ENCODE results near the gene NRCAM.

The NRCAM gene

GRCh38 chr7:108316708-108317107, 139.5 kb downstream of the NRCAM start:
- H3K27ac ChIP-seq (ENCODE audit: low read length): no peak overlapping the region
- no peaks in the 10 kb centered on the region for H3K9me3 ChIP-seq (ENCODE audit: control insufficient read depth in 1 of 2, low read length in 2 of 2)
- no peak overlapping the region for H3K4me3 ChIP-seq (ENCODE audit: low read depth in 1 of 2, low read length in 2 of 2)
- H3K27me3 ChIP-seq (ENCODE audit: low read depth, low read length): no peaks in the 10 kb centered on the region
- no peaks in the 10 kb centered on the region for H3K4me1 ChIP-seq (ENCODE audit: control insufficient read depth in 1 of 2, insufficient read depth in 2 of 2, low read length in 2 of 2)
- no peaks in the 10 kb centered on the region for H3K36me3 ChIP-seq (ENCODE audit: control insufficient read depth in 1 of 2, insufficient read depth in 2 of 2, low read length in 2 of 2)

GRCh38 chr7:108314551-108314950, 141.7 kb downstream of the NRCAM start:
- no peak overlapping the region for H3K4me3 ChIP-seq (ENCODE audit: low read depth in 1 of 2, low read length in 2 of 2)
- H3K9me3 ChIP-seq (ENCODE audit: control insufficient read depth in 1 of 2, low read length in 2 of 2): no peaks in the 10 kb centered on the region
- H3K36me3 ChIP-seq (ENCODE audit: control insufficient read depth in 1 of 2, insufficient read depth in 2 of 2, low read length in 2 of 2): no peaks in the 10 kb centered on the region
- H3K27me3 ChIP-seq (ENCODE audit: low read depth, low read length): no peaks in the 10 kb centered on the region
- no peak overlapping the region for H3K27ac ChIP-seq (ENCODE audit: low read length)
- H3K4me1 ChIP-seq (ENCODE audit: control insufficient read depth in 1 of 2, insufficient read depth in 2 of 2, low read length in 2 of 2): no peaks in the 10 kb centered on the region

GRCh38 chr7:108314049-108314448, 142.2 kb downstream of the NRCAM start:
- no peak overlapping the region for H3K27ac ChIP-seq (ENCODE audit: low read length)
- no peaks in the 10 kb centered on the region for H3K27me3 ChIP-seq (ENCODE audit: low read depth, low read length)
- H3K9me3 ChIP-seq (ENCODE audit: control insufficient read depth in 1 of 2, low read length in 2 of 2): no peaks in the 10 kb centered on the region
- H3K36me3 ChIP-seq (ENCODE audit: control insufficient read depth in 1 of 2, insufficient read depth in 2 of 2, low read length in 2 of 2): no peaks in the 10 kb centered on the region
- H3K4me1 ChIP-seq (ENCODE audit: control insufficient read depth in 1 of 2, insufficient read depth in 2 of 2, low read length in 2 of 2): no peaks in the 10 kb centered on the region
- no peak overlapping the region for H3K4me3 ChIP-seq (ENCODE audit: low read depth in 1 of 2, low read length in 2 of 2)

GRCh38 chr7:108313086-108313485, 143.2 kb downstream of the NRCAM start:
- Histone ChIP-seq H3K4me1 (ENCODE audit: control insufficient read depth in 1 of 2, insufficient read depth in 2 of 2, low read length in 2 of 2) (no peaks in the 10 kb centered on the region), H3K36me3 (ENCODE audit: control insufficient read depth in 1 of 2, insufficient read depth in 2 of 2, low read length in 2 of 2) (peaks cover 0 to 4% of the 10 kb centered on the region in 2 donors), H3K4me3 (ENCODE audit: low read depth in 1 of 2, low read length in 2 of 2) (no peak overlapping the region), H3K9me3 (ENCODE audit: control insufficient read depth in 1 of 2, low read length in 2 of 2) (no peaks in the 10 kb centered on the region), H3K27me3 (ENCODE audit: low read depth, low read length) (no peaks in the 10 kb centered on the region), H3K27ac (ENCODE audit: low read length) (no peak overlapping the region)

- Histone ChIP-seq H3K9me3 (ENCODE audit: control insufficient read depth in 1 of 2, low read length in 2 of 2) (no peaks in the 10 kb centered on the region), H3K4me1 (ENCODE audit: control insufficient read depth in 1 of 2, insufficient read depth in 2 of 2, low read length in 2 of 2) (no peaks in the 10 kb centered on the region), H3K4me3 (ENCODE audit: low read depth in 1 of 2, low read length in 2 of 2) (no peak overlapping the region), H3K27me3 (ENCODE audit: low read depth, low read length) (no peaks in the 10 kb centered on the region), H3K27ac (ENCODE audit: low read length) (no peak overlapping the region), H3K36me3 (ENCODE audit: control insufficient read depth in 1 of 2, insufficient read depth in 2 of 2, low read length in 2 of 2) (peaks cover 0 to 4% of the 10 kb centered on the region in 2 donors)
These were observed 144.6 kb downstream of the NRCAM start for GRCh38 chr7:108311446-108312168.

- Histone ChIP-seq H3K27ac (ENCODE audit: low read length) (no peak overlapping the region), H3K9me3 (ENCODE audit: control insufficient read depth in 1 of 2, low read length in 2 of 2) (no peaks in the 10 kb centered on the region), H3K4me3 (ENCODE audit: low read depth in 1 of 2, low read length in 2 of 2) (no peak overlapping the region), H3K27me3 (ENCODE audit: low read depth, low read length) (no peaks in the 10 kb centered on the region), H3K4me1 (ENCODE audit: control insufficient read depth in 1 of 2, insufficient read depth in 2 of 2, low read length in 2 of 2) (no peaks in the 10 kb centered on the region), H3K36me3 (ENCODE audit: control insufficient read depth in 1 of 2, insufficient read depth in 2 of 2, low read length in 2 of 2) (peaks cover 0 to 4% of the 10 kb centered on the region in 2 donors)
These were observed 145.9 kb downstream of the NRCAM start for GRCh38 chr7:108310351-108310750.

GRCh38 chr7:108308903-108309302, 147.3 kb downstream of the NRCAM start:
- H3K36me3 ChIP-seq (ENCODE audit: control insufficient read depth in 1 of 2, insufficient read depth in 2 of 2, low read length in 2 of 2): peaks cover 0 to 4% of the 10 kb centered on the region in 2 donors
- H3K4me3 ChIP-seq (ENCODE audit: low read depth in 1 of 2, low read length in 2 of 2): no peak overlapping the region
- H3K27me3 ChIP-seq (ENCODE audit: low read depth, low read length): no peaks in the 10 kb centered on the region
- H3K9me3 ChIP-seq (ENCODE audit: control insufficient read depth in 1 of 2, low read length in 2 of 2): no peaks in the 10 kb centered on the region
- H3K27ac ChIP-seq (ENCODE audit: low read length): no peak overlapping the region
- H3K4me1 ChIP-seq (ENCODE audit: control insufficient read depth in 1 of 2, insufficient read depth in 2 of 2, low read length in 2 of 2): no peaks in the 10 kb centered on the region

- Histone ChIP-seq H3K27me3 (ENCODE audit: low read depth, low read length) (no peaks in the 10 kb centered on the region), H3K27ac (ENCODE audit: low read length) (no peak overlapping the region), H3K36me3 (ENCODE audit: control insufficient read depth in 1 of 2, insufficient read depth in 2 of 2, low read length in 2 of 2) (peaks cover 0 to 4% of the 10 kb centered on the region in 2 donors), H3K4me1 (ENCODE audit: control insufficient read depth in 1 of 2, insufficient read depth in 2 of 2, low read length in 2 of 2) (no peaks in the 10 kb centered on the region), H3K4me3 (ENCODE audit: low read depth in 1 of 2, low read length in 2 of 2) (no peak overlapping the region), H3K9me3 (ENCODE audit: control insufficient read depth in 1 of 2, low read length in 2 of 2) (no peaks in the 10 kb centered on the region)
These were observed 148.0 kb downstream of the NRCAM start for GRCh38 chr7:108308276-108308675.

GRCh38 chr7:108307595-108307994, 148.6 kb downstream of the NRCAM start:
- no peaks in the 10 kb centered on the region for H3K9me3 ChIP-seq (ENCODE audit: control insufficient read depth in 1 of 2, low read length in 2 of 2)
- no peaks in the 10 kb centered on the region for H3K4me1 ChIP-seq (ENCODE audit: control insufficient read depth in 1 of 2, insufficient read depth in 2 of 2, low read length in 2 of 2)
- no peak overlapping the region for H3K27ac ChIP-seq (ENCODE audit: low read length)
- peaks cover 0 to 4% of the 10 kb centered on the region in 2 donors for H3K36me3 ChIP-seq (ENCODE audit: control insufficient read depth in 1 of 2, insufficient read depth in 2 of 2, low read length in 2 of 2)
- H3K27me3 ChIP-seq (ENCODE audit: low read depth, low read length): no peaks in the 10 kb centered on the region
- H3K4me3 ChIP-seq (ENCODE audit: low read depth in 1 of 2, low read length in 2 of 2): no peak overlapping the region

GRCh38 chr7:108307194-108307593, 149.0 kb downstream of the NRCAM start:
- H3K27me3 ChIP-seq (ENCODE audit: low read depth, low read length): no peaks in the 10 kb centered on the region
- no peak overlapping the region for H3K27ac ChIP-seq (ENCODE audit: low read length)
- no peaks in the 10 kb centered on the region for H3K9me3 ChIP-seq (ENCODE audit: control insufficient read depth in 1 of 2, low read length in 2 of 2)
- H3K4me3 ChIP-seq (ENCODE audit: low read depth in 1 of 2, low read length in 2 of 2): no peak overlapping the region
- H3K4me1 ChIP-seq (ENCODE audit: control insufficient read depth in 1 of 2, insufficient read depth in 2 of 2, low read length in 2 of 2): no peaks in the 10 kb centered on the region
- H3K36me3 ChIP-seq (ENCODE audit: control insufficient read depth in 1 of 2, insufficient read depth in 2 of 2, low read length in 2 of 2): peaks cover 0 to 4% of the 10 kb centered on the region in 2 donors

- no peaks in the 10 kb centered on the region for H3K4me1 ChIP-seq (ENCODE audit: control insufficient read depth in 1 of 2, insufficient read depth in 2 of 2, low read length in 2 of 2)
- H3K9me3 ChIP-seq (ENCODE audit: control insufficient read depth in 1 of 2, low read length in 2 of 2): no peaks in the 10 kb centered on the region
- H3K27ac ChIP-seq (ENCODE audit: low read length): no peak overlapping the region
- no peak overlapping the region for H3K4me3 ChIP-seq (ENCODE audit: low read depth in 1 of 2, low read length in 2 of 2)
- no peaks in the 10 kb centered on the region for H3K36me3 ChIP-seq (ENCODE audit: control insufficient read depth in 1 of 2, insufficient read depth in 2 of 2, low read length in 2 of 2)
- no peaks in the 10 kb centered on the region for H3K27me3 ChIP-seq (ENCODE audit: low read depth, low read length)
These were observed 152.9 kb downstream of the NRCAM start for GRCh38 chr7:108303332-108303731.

- Histone ChIP-seq H3K9me3 (ENCODE audit: control insufficient read depth in 1 of 2, low read length in 2 of 2) (no peaks in the 10 kb centered on the region), H3K36me3 (ENCODE audit: control insufficient read depth in 1 of 2, insufficient read depth in 2 of 2, low read length in 2 of 2) (no peaks in the 10 kb centered on the region), H3K4me1 (ENCODE audit: control insufficient read depth in 1 of 2, insufficient read depth in 2 of 2, low read length in 2 of 2) (no peaks in the 10 kb centered on the region), H3K27ac (ENCODE audit: low read length) (no peak overlapping the region), H3K4me3 (ENCODE audit: low read depth in 1 of 2, low read length in 2 of 2) (no peak overlapping the region), H3K27me3 (ENCODE audit: low read depth, low read length) (no peaks in the 10 kb centered on the region)
These were observed 154.8 kb downstream of the NRCAM start for GRCh38 chr7:108301387-108301786.
